NCI-H2107 treated with DMSO at 0.1 percent for 48 hours (cell line): ENCODE results near the gene ZNF732.
"Not testable (repeated sequence)": the region's sequence is repeated elsewhere in the genome, so short reads cannot be mapped to it uniquely, and the experiment has no call there.

ENCODE experiments used
- DNase-seq: peaks from one replicate; lab custom pipeline; 2025; ENCODE audit not compliant: unreplicated experiment; lab: John Stamatoyannopoulos, UW

ZNF732 gene

DNA sequence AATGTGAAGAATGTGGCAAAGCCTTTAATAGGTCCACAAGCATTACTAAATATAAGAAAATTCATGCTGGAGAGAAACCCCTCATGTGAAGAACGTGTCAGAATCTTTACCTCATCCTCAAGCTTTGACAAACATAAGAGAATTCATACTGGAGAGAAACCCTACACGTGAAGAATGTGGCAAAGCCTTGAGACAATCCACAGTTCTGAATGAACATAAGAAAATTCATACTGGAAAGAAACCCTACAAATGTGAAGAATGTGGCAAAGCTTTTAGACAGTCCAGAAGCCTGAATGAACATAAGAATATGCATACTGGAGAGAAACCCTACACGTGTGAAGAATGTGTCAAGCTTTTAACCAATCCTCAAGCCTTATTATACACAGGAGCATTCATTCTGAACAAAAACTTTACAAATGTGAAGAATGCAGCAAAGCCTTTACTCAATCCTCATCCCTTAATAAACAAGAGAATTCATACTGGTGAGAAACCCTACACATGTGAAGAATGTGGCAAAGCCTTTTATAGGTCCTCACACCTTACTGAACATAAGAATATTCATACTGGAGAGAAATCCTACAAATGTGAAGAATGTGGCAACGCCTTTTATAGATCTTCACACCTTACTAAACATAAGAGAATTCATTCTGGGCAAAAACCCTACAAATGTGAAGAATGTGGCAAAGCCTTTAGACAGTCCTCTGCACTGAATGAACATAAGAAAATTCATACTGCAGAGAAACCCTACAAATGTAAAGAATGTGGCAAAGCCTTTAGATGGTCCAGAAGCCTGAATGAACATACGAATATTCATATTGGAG lies 51.1 kb downstream of the ZNF732 start:
- no peak for DNase-seq

DNA sequence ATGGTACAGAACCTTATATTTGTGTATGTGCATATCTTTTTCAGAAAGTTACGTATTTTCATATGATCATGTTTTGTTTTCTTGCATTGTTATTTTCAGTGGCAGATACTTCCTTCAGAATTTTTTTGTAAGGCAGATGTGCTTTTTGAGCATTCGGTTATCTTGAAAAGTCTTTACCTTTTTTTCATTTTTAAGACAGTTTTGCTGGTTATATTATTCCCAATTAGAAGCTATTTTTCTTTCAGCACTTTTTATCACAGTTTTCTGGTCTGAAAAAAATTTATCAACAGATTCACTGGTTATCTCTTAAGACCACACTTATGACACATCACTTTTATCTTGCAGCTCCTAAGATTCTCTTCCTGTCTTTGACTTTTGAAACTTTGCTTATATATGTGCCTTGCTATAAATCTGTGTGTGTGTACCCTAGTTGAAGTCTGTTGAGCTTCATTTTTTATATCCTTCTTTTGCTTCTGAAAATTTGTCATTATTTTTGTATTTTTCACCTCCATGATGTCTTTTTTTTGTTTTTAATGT lies 53.1 kb downstream of the ZNF732 start:
- no peak for DNase-seq

DNA sequence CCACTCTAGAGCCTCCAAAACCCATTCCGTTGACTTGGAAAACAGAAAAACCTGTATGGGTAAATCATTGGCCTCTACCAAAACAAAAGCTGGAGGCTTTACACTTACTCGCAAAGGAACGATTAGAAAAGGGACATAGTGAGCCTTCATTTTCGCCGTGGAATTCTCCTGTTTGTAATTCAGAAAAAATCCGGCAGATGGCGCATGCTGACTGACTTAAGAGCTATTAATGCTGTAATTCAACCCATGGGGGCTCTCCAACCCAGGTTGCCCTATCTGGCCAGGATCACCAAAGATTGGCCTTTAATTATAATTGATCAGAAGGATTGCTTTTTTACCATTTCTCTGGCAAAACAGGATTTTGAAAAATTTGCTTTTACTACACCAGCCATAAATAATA lies 60.8 kb downstream of the ZNF732 start:
- DNase-seq = no peak

DNA sequence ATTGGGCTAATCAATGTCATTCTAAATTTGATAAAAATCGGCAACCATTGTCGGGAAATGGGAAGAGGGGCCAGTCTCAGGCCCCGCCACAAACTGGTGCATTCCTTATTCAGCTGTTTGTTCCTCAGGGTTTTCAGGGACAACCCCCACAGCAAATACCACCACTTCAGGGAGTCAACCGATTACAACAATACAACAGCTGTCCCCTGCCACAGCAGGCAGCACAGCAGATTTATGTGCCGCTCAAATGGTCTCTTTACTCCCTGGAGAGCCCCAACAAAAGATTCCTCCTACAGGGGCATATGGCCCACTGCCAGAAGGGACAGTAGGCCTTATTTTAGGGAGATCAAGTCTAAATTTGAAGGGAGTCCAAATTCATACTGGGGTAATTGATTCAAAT lies 61.8 kb downstream of the ZNF732 start:
- DNase-seq = no peak

DNA sequence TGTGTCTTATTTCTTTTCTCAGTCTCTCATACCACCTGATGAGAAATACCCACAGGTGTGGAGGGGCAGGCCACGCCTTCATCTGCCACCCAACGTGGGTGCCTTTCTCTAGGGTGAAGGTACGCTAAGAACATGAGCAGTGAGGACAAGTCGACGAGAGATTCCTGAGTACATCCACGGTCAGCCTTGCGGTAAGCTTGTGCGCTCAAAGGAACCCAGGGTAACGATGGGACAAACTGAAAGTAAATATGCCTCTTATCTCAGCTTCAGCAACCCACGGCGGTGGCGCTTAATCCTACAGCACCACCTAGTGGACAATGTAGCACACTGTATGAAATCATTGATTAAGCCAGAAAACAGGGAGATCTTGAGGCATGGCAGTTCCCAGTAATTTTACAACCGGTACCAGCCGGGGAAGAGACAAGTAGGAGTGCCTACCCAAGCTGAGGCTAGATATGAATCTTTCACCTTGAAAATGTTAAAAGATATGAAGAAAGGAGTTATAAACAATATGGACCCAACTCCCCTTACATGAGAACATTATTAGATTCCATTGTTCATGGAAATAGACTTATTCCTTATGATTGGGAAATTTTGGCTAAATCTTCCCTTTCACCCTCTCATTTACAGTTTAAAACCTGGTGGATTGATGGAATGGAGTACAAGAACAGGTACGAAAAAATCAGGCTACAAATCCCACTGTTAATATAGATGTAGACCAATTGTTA lies 63.0 kb downstream of the ZNF732 start:
- DNase-seq = peak; percentile 49

DNA sequence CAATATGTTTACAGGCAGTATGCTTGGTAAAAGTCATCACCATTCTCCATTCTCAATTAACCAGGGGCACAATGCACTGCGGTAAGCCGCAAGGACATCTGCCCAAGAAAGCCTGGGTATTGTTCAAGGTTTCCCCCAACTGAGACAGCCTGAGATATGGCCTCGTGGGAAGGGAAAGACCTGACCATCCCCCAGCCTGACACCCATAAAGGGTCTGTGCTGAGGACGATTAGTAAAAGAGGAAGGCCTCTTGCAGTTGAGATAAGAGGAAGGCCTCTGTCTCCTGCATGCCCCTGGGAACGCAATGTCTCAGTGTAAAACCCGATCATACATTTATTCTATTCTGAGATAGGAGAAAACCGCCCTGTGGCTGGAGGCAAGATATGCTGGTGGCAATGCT lies 63.9 kb downstream of the ZNF732 start:
- not testable (repeated sequence) for DNase-seq

DNA sequence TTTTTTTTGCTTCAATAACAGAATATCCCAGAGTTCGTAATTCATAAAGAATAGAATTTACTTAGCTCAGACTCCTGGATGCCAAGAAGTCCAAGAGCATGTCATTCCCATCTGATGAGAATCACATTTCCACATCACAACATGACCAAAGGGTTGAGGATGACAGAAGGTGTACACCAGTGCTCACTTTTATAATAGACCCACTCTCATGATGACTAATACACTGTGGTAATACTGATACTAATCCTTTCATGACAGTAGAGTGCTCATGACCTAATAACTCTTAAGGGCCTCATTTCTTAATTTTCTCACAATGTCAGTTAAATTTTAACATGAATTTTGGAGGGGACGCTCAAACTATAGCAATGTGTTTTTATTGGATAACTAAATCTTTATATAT lies 69.2 kb downstream of the ZNF732 start:
- no peak for DNase-seq

DNA sequence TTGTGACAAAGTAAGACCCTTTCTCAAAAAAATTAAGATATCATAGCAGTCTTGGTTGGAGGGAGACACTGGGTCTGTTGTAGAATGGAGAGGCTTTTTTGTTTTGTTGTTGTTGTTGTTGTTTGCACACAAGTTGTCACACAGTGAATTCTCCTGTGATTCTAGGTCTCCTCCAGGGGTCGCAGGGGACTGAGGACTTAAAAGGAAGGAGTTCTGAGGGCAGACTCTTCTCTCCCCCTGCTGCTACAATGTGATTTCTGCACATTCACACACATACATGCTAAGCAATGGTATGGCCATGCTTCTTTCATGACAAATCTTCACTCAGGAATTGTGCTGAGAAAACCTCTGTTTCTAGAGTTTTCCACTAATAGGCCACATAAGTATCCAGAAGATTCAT lies 71.1 kb downstream of the ZNF732 start:
- DNase-seq = no peak

DNA sequence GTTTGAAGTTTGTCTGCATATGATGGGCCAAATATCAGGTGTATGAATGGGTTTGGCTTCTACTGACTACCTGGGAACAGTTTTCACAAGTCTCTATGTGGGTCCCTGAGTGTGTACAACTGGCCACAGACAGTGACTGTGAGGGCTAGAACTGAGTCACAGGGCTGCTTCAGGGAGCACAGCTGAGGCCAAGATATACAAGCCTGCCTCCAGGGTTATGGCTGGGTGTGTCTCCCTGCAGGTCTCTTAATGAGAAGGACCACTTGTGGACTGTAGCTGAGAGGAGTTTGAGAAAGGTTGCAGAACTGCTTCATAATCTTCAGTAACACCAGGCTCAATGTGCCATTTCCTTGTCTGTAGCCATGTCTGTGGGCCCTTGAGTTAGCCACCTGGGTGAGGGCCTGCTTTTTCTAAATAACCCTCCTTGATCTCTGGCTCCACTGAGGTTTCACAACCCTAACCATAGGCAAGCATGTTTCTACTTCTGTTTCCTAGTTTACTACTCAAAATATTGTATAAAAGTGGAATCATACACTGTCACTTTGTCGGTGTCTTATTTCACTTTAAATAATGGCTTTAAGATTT lies 81.3 kb downstream of the ZNF732 start:
- DNase-seq = no peak
